Measurements from ENCODE around the gene EFNA3.

The EFNA3 gene

GRCh38 chr1:155033524-155033923, 45.1 kb upstream of the EFNA3 start, which contains the start of the genes DCST1 and DCST2:
Gene DCST1, plus strand, starts transcription at chr1:155033824. Its CDS starts 213 bp downstream, at chr1:155034037.
Gene DCST2, minus strand, starts transcription at chr1:155033781. Its CDS starts 80 bp downstream, at chr1:155033701.
- no peaks in the 10 kb centered on the region for H3K36me3 ChIP-seq (replicated peaks)
- H3K27me3 ChIP-seq (replicated peaks), result peaks cover 3% of the 10 kb centered on the region
- no peak for DNase-seq
- no peak within 1 kb of the TSS for H3K27ac ChIP-seq
- TF ChIP-seq CTCF (IDR thresholded peaks at IDR 0.05; ENCODE audit: low read depth, low read length, missing control alignments), result no peak
- H3K4me3 ChIP-seq (ENCODE audit: low read depth, low read length), result no peak within 1 kb of the TSS
- in situ Hi-C loops (cut with HindIII; ENCODE audit: low pct_ligation_motif_present, low sequenced_read_pairs), result no loop called here

- TF ChIP-seq CTCF (IDR thresholded peaks at IDR 0.05; ENCODE audit: low read depth, low read length, missing control alignments), result no peak
- in situ Hi-C loops (cut with HindIII; ENCODE audit: low pct_ligation_motif_present, low sequenced_read_pairs), result no loop called here
- Histone ChIP-seq H3K27ac (no peak overlapping the region), H3K4me3 (ENCODE audit: low read depth, low read length) (no peak overlapping the region), H3K36me3 (replicated peaks) (no peaks in the 10 kb centered on the region), H3K27me3 (replicated peaks) (peaks cover 3% of the 10 kb centered on the region)
- DNase-seq, result no peak
Observed at GRCh38 chr1:155034318-155035208, 44.1 kb upstream of the EFNA3 start.

- Histone ChIP-seq H3K4me3 (ENCODE audit: low read depth, low read length) (no peak overlapping the region), H3K36me3 (replicated peaks) (no peaks in the 10 kb centered on the region), H3K27me3 (replicated peaks) (peaks cover 3% of the 10 kb centered on the region), H3K27ac (no peak overlapping the region)
- in situ Hi-C loops (cut with HindIII; ENCODE audit: low pct_ligation_motif_present, low sequenced_read_pairs), result no loop called here
- no peak for DNase-seq
- no peak for TF ChIP-seq CTCF (IDR thresholded peaks at IDR 0.05; ENCODE audit: low read depth, low read length, missing control alignments)
Observed at GRCh38 chr1:155035936-155036335, 42.7 kb upstream of the EFNA3 start.

- in situ Hi-C loops (cut with HindIII; ENCODE audit: low pct_ligation_motif_present, low sequenced_read_pairs), result no loop called here
- TF ChIP-seq CTCF (IDR thresholded peaks at IDR 0.05; ENCODE audit: low read depth, low read length, missing control alignments), result no peak
- Histone ChIP-seq H3K27me3 (replicated peaks) (peaks cover 3% of the 10 kb centered on the region), H3K27ac (no peak overlapping the region), H3K4me3 (ENCODE audit: low read depth, low read length) (no peak overlapping the region), H3K36me3 (replicated peaks) (no peaks in the 10 kb centered on the region)
- DNase-seq, result no peak
Observed at GRCh38 chr1:155037043-155037442, 41.6 kb upstream of the EFNA3 start.

GRCh38 chr1:155037851-155038441, 40.7 kb upstream of the EFNA3 start:
- Histone ChIP-seq H3K4me3 (ENCODE audit: low read depth, low read length) (no peak overlapping the region), H3K36me3 (replicated peaks) (no peaks in the 10 kb centered on the region), H3K27me3 (replicated peaks) (peaks cover 3% of the 10 kb centered on the region), H3K27ac (no peak overlapping the region)
- in situ Hi-C loops (cut with HindIII; ENCODE audit: low pct_ligation_motif_present, low sequenced_read_pairs), result no loop called here
- no peak for TF ChIP-seq CTCF (IDR thresholded peaks at IDR 0.05; ENCODE audit: low read depth, low read length, missing control alignments)
- no peak for DNase-seq

Data from brain microvascular endothelial cell (primary cell).